ENCODE results near the gene MAST4.
A peak's percentile ranks its signal among the peaks of the same experiment; 100 is the strongest.

The MAST4 gene

GRCh38 chr5:67173959-67174358, 577.8 kb downstream of the MAST4 start:
- no peak for DNase-seq

- no peak for DNase-seq
Observed at GRCh38 chr5:67176936-67177335, 580.7 kb downstream of the MAST4 start.

- no peak for DNase-seq
Observed at GRCh38 chr5:67178085-67178484, 581.9 kb downstream of the MAST4 start.

GRCh38 chr5:67178966-67179365, 582.8 kb downstream of the MAST4 start:
- no peak for DNase-seq

GRCh38 chr5:67179697-67180361, 583.6 kb downstream of the MAST4 start:
- no peak for DNase-seq

GRCh38 chr5:67181648-67182221, 585.5 kb downstream of the MAST4 start:
- DNase-seq: no peak

- DNase-seq: peak; percentile 60
Observed at GRCh38 chr5:67182301-67182790, 586.2 kb downstream of the MAST4 start.

- DNase-seq: no peak
Observed at GRCh38 chr5:67183859-67184258, 587.7 kb downstream of the MAST4 start.

- no peak for DNase-seq
Observed at GRCh38 chr5:67187006-67187715, 591.0 kb downstream of the MAST4 start.

GRCh38 chr5:67188274-67189078, 592.3 kb downstream of the MAST4 start:
- DNase-seq: no peak

- DNase-seq: no peak
Observed at GRCh38 chr5:67189079-67189354, 592.8 kb downstream of the MAST4 start.

GRCh38 chr5:67189931-67190330, 593.7 kb downstream of the MAST4 start:
- no peak for DNase-seq

- no peak for DNase-seq
Observed at GRCh38 chr5:67190410-67190809, 594.2 kb downstream of the MAST4 start.

GRCh38 chr5:67190861-67191260, 594.7 kb downstream of the MAST4 start:
- no peak for DNase-seq

- no peak for DNase-seq
Observed at GRCh38 chr5:67192719-67193438, 596.7 kb downstream of the MAST4 start.

- no peak for DNase-seq
Observed at GRCh38 chr5:67193439-67193807, 597.2 kb downstream of the MAST4 start.

GRCh38 chr5:67194166-67194565, 598.0 kb downstream of the MAST4 start:
- no peak for DNase-seq

GRCh38 chr5:67195406-67196275, 599.4 kb downstream of the MAST4 start:
- DNase-seq: no peak

- DNase-seq: peak; percentile 54
Observed at GRCh38 chr5:67196537-67197059, 600.4 kb downstream of the MAST4 start, which contains the start of gene CD180. CD180 (minus strand) TSS chr5:67196799; CDS start chr5:67196641, 158 bp downstream.

- no peak for DNase-seq
Observed at GRCh38 chr5:67197536-67197935, 601.3 kb downstream of the MAST4 start.

- no peak for DNase-seq
Observed at GRCh38 chr5:67198917-67199316, 602.7 kb downstream of the MAST4 start.
